DMS114 treated with DMSO at 0.1 percent for 48 hours (cell line): ENCODE measurements around the gene CSH1.
"Not testable (repeated sequence)": the region's sequence is repeated elsewhere in the genome, so short reads cannot be mapped to it uniquely, and the experiment has no call there.

ENCODE experiments used
- DNase-seq: peaks from one replicate; lab custom pipeline; 2025; ENCODE audit not compliant: unreplicated experiment; lab: John Stamatoyannopoulos, UW

CSH1 gene

DNA sequence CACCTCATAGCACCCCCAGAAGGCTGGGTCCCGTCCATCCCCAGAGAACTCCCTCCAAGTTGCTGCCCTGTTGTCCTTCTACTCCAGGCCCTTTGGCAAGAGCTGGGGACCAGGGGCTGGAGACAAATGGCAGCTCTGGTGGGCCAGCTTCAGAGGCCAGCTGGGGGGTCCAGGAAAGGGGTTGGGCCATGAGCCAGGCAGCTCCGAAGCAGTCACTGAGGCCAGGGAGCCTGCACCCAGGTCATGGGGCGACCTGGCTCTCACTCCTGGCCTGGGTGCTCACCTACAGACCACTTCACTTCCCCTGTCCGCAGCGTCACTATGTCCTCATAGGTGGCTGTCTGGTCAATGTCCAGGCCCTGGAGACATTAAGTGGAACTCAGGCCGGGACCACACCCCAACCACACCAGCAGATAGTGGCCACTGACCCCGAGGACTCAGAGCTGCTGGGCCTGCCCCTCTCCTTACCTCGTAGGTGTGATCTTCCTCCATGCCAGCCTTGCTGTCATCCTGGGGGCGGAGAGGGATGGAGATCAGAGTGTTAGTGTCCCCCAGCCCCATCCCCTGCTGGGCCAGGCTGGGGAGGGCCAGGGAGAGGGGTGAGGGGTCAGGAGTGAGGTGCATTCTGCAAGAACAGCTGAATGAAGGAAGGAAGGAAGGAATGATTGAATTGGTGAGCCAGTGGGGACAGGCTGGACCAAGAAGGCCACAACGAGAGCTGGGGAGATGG lies 32.8 kb upstream of the CSH1 start:
- DNase-seq, result no peak

DNA sequence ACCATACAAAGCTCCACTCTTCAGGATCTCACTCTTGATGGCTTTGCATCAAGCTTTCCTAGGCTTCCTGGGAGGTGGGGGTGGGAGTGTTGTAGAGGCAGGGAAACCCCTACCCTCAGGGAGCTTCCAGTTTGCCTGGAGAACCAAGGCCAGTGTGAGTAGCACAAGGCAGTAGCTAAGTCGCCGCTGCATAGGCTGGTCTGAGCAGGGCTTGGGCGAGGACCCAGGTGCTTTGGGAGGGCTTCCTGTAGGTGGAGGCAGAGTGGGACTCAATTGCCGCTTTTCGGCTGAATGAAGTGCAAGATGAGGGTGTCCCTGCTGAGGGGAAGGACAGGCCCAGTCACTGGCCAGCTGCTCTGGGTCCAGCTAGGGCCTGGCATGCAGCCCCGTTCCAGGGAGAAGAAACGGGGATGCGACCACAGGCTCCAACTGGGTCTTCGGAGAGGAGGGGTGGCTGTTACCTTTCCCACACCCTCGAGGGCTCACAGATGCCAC lies 31.8 kb upstream of the CSH1 start:
- DNase-seq, result no peak

DNA sequence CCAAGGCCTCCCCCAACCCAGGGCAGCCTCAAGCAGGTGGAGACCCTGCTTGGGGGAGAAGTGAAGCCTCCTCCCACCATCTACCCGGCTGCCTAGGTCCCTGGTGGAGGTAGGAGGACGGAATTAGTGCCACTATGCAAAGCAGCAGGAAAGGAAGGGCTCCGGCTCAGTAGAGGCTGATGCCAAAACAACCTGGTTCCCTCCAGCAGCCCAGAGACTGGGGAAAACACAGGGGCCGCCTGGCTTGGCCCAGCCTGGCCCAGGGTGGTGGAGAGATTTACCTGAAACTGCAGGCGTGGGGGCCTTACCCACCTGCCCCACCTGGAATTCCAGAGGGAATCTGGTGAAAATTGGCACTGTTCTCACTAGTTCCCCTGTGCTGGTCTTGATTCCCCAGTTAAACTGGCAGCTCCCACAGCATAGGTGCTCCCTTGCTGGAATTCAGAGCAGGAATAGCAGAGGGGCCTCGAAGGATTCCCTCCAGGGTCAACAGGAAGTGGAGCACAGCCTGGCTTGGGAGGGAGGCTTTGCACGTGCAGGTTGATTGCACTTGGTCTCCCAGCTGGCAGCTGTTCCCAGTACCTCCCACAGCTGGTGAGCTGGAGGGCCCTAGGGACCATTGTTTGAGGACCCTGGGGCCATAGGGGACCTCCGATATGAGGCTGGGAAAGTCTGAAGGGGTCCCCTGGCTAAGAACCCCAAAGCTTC lies 31.2 kb upstream of the CSH1 start:
- DNase-seq, result no peak

DNA sequence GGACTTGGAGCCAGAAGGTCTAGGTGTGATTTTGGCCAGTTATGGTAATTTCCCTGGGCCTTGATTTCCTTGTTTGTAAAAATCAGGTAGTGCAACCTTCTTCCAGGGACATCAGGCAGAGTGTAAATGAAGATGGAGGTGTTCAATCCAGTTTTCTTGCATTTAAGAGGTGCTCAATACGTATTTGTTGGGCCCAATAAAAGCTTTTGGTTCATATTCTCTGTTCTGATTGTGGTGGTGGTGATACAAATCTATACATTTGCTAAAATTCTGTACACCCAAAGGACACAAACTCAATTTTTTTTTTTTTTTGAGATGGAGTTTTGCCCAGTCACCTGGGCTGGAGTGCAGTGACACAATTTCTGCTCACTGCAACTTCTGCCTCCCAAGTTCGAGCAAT lies 29.8 kb upstream of the CSH1 start:
- no peak for DNase-seq

DNA sequence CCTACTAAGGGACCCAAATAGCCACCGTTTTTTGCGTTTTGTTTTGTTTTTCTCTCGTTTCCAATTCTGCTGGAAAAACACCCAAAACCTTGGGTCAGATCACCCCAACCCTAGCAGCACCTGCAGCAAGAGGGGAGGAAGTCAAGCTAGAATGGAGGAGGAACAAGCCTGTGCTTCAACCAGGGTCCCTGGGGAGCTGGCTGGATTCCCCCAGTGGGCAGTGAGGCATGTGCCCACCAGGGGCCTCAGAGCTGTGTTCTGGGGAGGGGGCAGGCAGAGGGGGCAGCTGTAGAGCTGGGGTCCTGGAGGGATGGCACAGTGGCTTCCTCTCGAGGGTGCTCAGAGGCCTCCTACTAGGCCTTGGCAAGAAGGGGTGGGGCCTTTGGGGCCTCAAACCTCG lies 29.2 kb upstream of the CSH1 start:
- no peak for DNase-seq

DNA sequence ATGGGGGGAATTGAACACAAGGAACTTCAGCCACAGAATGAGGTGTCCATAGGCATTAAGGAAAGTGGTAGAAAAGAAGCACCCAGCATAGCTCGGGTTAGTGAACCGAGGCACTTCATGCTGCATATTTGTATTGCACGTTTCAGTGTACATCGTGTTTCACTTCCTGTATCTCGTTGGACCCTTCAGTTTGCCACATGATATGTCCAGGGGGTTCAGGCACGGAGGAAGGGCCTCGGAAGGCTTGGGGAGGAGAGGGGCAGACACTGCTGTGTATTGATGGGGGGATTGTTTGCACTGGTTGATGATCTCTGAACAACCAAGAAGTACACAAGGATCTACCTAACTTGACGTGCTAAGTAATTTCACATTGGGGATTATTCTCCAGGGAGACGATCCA lies 26.0 kb upstream of the CSH1 start:
- DNase-seq, result not testable (repeated sequence)

DNA sequence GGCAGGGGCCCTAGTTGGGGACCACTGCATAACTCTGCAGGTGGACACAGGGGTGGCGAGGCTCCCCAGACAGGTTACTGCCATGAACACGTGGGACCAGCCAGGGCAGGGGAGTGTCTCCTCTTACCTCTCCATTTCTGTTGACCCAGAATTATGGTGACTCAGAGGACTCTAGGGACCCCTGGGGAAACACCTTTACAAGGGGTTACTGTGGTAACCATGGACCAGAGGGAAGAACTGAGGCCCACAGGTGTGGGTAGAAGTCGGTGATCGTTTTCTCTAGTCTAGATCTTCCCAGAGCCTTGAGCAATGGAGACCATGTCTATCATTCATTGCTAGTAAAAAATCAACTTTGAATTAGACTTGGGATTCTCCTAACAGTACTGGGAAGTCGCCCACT lies 24.4 kb upstream of the CSH1 start:
- DNase-seq, result not testable (repeated sequence)

DNA sequence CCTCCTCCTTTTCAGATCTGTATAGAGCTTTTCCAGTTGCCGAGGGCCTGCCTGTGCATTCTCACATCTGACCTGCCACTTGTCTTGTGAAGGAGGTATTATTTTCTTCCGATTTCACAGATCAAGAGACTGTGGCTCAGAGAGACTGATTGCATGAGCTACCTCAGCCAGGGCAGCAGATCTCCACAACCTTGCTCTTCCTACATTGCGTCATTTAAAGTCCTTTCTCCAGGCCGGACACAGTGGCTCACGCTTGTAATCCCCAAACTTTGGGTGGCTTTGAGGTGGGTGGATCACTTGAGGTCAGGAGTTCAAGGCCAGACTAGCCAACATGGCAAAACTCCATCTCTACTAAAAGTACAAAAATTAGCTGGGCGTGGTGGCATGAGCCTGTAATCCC lies 23.7 kb upstream of the CSH1 start:
- DNase-seq, result not testable (repeated sequence)

DNA sequence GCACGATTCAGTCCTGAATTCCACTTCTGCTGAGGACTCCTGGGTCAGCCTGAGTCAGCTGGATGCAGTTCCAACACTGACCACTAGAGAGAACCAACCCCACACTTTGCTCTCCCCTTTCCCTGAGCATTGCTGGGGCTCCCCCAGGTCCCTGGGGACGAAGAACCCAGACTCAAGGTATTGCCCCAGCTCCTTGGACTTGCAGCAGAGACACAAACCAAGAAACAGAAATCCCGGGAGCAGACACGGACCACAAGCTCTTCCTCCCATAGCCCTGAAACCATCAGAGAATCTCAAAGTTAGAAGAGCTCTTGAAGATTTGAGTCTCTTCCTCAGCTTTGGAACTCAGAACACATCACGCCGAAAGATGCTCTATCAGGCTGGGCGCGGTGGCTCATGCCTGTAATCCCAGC lies 22.9 kb upstream of the CSH1 start:
- no peak for DNase-seq

DNA sequence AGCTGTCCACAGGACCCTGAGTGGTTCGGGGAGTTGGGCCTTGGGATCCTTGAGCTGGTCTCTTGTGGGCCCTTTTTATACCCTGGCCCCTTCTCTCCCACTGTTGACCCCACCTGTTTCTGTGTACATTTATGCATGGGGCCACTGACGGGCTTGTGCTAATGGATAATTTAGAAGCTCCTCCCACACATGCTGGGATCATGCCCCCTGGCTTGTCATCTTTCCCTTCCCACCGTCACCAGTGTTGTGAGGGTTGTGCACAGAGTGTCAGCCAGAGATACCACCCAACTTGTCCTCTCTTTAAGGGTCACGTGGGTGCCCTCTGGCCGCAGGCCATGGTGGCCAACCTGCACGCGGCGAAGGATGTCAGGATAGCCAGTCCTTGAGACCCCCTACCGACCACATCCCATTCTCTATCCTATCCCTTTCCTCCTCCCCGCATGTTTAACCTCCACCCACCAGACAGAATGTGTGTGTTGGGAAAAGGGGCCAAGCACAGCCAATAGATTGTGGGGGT lies 22.5 kb upstream of the CSH1 start, which contains the start of gene GH1:
Gene GH1 (minus strand): TSS at position 51 of the 517 bp plus-strand sequence. CDS start 63 bp downstream, outside the sequence.
- not testable (repeated sequence) for DNase-seq

DNA sequence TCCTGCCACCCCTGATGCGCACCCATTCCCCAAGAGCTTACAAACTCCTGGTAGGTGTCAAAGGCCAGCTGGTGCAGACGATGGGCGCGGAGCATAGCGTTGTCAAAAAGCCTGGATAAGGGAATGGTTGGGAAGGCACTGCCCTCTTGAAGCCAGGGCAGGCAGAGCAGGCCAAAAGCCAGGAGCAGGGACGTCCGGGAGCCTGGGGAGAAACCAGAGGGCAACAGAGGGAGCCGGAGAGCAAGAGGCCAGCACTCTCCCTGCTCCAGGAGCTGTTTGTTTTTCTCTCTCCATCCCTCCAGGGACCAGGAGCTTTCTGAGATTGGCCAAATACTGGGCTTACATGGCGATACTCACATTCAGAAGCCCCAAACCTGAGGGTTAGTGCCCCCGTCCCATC lies 21.9 kb upstream of the CSH1 start:
- DNase-seq, result no peak

DNA sequence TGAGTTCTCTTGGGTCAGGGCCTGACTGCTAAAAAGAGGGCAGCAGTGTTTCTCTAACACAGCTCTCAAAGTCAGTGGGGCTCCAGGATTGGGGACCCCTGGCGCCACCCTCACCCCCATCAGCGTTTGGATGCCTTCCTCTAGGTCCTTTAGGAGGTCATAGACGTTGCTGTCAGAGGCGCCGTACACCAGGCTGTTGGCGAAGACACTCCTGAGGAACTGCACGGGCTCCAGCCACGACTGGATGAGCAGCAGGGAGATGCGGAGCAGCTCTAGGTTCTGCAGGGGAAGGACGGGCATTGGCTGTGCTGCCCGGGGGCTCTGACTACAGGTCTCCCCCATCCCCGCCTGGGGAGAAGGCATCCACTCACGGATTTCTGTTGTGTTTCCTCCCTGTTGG lies 21.3 kb upstream of the CSH1 start:
- DNase-seq, result no peak

DNA sequence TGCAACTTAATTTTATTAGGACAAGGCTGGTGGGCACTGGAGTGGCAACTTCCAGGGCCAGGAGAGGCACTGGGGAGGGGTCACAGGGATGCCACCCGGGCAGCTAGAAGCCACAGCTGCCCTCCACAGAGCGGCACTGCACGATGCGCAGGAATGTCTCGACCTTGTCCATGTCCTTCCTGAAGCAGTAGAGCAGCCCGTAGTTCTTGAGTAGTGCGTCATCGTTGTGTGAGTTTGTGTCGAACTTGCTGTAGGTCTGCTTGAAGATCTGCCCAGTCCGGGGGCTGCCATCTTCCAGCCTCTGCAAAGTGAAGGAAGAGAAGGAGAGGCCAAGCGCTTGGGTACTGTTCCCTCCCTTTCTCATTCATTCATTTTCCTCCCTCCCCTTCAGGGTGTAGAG lies 20.8 kb upstream of the CSH1 start:
- not testable (repeated sequence) for DNase-seq

DNA sequence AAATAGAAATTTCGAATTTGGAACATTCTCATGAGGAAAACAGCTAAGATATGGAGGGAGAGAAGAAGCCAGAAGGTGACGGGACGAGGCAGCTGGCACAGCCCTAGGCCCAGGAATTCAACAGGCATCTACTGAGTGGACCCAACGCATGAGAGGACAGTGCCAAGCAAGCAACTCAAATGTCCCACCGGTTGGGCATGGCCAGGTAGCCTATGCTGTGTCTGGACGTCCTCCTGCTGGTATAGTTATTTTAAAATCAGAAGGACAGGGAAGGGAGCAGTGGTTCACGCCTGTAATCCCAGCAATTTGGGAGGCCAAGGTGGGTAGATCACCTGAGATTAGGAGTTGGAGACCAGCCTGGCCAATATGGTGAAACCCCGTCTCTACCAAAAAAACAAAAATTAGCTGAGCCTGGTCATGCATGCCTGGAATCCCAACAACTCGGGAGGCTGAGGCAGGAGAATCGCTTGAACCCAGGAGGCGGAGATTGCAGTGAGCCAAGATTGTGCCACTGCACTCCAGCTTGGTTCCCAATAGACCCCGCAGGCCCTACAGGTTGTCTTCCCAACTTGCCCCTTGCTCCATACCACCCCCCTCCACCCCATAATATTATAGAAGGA lies 20.3 kb upstream of the CSH1 start:
- DNase-seq, result no peak

DNA sequence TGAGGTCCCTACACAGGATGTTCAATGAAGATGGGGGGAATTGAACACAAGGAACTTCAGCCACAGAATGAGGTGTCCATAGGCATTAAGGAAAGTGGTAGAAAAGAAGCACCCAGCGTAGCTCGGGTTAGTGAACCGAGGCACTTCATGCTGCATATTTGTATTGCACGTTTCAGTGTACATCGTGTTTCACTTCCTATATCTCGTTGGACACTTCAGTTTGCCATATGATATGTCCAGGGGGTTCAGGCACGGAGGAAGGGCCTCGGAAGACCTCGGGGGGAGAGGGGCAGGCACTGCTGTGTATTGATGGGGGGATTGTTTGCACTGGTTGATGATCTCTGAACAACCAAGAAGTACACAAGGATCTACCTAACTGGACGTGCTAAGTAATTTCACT lies 19.4 kb upstream of the CSH1 start:
- not testable (repeated sequence) for DNase-seq

DNA sequence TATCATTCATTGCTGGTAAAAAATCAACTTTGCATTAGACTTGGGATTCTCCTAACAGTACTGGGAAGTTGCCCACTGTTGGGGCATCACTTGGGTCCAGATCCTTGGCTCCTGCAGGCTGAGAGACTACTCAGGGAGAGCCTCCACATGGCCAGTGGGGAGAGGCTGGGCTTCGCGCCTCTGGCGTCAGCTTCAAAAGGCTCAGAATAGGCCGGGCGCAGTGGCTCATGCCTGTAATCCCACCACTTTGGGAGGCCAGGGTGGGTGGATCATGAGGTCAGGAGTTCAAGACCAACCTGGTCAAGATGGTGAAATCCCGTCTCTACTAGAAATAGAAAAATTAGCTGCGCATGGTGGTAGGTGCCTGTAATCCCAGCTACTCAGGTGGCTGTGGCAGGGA lies 18.1 kb upstream of the CSH1 start:
- no peak for DNase-seq

DNA sequence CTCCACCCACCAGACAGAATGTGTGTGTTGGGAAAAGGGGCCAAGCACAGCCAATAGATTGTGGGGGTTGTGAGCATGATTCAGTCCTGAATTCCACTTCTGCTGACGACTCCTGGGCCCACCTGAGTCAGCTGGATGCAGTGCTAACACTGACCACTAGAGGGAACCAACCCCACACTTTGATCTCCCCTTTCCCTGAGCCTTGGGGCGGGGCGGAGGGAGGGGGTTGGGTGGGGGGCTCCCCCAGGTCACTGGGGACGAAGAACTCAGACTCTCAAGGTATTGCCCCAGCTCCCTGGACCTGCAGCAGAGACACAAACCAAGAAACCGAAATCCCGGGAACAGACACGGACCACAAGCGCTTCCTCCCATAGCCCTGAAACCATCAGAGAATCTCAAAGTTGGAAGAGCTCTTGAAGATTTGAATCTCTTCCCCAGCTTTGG lies 15.3 kb upstream of the CSH1 start:
- no peak for DNase-seq

DNA sequence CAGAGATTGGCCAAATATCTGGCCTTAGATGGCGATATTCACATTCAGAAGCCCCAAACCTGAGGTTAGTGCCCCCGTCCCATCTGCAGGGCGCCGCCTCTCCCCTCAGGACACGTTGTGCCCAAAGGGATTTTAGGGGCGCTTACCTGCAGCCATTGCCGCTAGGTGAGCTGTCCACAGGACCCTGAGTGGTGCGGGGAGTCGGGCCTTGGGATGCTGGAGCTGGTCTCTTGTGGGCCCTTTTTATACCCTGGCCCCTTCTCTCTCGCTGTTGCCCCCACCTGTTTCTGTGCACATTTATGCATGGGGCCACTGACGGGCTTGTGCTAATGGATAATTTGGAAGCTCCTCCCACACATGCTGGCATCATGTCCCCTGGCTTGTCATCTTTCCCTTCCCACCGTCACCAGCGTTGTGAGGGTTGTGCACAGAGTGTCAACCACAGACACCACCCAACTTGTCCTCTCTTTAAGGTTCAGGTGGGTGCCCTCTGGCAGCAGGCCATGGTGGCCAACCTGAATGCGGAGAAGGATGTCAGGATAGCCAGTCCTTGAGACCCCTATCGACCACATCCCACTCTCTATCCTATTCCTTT lies 14.8 kb upstream of the CSH1 start, which contains the start of gene CSHL1:
Gene CSHL1 (minus strand): TSS at position 218 of the 595 bp plus-strand sequence. CDS start 62 bp downstream, at position 156.
- DNase-seq, result no peak

DNA sequence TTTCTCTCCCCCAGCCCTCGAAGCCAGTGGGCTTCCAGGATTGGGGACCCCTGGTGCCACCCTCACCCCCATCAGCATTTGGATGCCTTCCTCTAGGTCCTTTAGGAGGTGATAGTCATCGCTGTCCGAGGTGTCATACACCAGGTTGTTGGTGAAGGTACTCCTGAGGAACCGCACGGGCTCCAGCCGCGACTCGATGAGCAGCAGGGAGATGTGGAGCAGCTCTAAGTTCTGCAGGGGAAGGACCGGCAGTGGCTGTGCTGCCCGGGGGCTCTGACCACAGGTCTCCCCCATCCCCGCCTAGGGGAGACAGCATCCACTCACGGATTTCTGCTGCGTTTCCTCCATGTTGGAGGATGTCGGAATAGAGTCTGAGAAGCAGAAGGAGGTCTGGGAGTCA lies 13.7 kb upstream of the CSH1 start:
- no peak for DNase-seq

DNA sequence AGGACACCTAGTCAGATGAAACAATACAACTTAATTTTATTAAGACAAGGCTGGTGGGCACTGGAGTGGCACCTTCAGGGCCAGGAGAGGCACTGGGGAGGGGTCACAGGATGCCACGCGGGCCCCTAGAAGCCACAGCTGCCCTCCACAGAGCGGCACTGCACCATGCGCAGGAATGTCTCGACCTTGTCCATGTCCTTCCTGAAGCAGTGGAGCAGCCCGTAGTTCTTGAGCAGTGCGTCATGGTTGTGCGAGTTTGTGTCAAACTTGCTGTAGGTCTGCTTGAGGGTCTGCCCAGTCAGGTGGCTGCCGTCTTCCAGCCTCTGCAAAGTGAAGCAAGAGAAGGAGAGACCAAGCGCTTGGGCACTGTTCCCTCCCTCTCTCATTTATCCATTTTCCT lies 13.2 kb upstream of the CSH1 start:
- not testable (repeated sequence) for DNase-seq

DNA sequence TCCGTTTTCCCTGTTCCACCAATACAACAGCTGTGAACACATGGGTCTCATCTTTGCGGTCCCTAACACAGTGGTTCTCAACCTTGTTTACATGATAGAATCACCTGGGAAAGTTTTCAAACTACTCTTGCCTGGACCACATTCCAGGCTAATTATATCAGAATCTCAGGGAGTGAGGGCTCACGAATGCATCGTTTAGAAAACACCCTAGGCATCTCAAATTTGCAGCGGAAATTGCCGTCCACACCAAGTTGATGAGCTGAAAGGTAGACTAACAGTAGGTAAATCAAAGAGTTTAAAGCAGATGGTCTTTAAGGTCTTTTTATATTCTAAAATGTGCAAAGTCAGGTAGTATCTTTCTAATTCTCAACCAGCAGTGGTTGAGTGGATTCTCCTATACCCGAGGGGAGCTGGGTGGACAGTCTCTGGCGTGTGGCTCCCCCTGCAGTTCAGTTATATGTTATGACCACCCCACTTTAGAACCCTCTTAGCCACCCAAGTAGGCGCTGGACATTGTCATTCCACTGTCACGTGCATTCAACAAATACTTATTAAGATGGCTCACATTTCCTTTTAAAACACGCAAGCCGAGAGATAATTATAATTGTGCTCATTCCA lies 10.9 kb upstream of the CSH1 start:
- not testable (repeated sequence) for DNase-seq
